WERI-Rb-1 (cell line): ENCODE results near the gene GNS.
A peak's percentile ranks its signal among the peaks of the same experiment; 100 is the strongest.
"Not testable (repeated sequence)": the region's sequence is repeated elsewhere in the genome, so short reads cannot be mapped to it uniquely, and the experiment has no call there.

ENCODE experiments used
- DNase-seq: peaks from one replicate; pipeline ENCODE4 v3.0.0-alpha.2; 2020
- H3K27ac ChIP-seq: fragments of 250-450 bp; sonication (Bioruptor Pico); 2 replicates; pipeline ENCODE4 v1.5.1; 2020; ENCODE audit warnings: mild to moderate bottlenecking, moderate library complexity
- H3K27me3 ChIP-seq: fragments of 250-450 bp; sonication (Bioruptor Pico); 2 replicates; pipeline ENCODE4 v1.5.1; 2021; ENCODE audit warnings: mild to moderate bottlenecking, low read depth, moderate library complexity; ENCODE audit not compliant: insufficient read depth, severe bottlenecking
- H3K36me3 ChIP-seq: fragments of 250-450 bp; sonication (Bioruptor Pico); 2 replicates; pipeline ENCODE4 v1.5.1; 2020; ENCODE audit warnings: mild to moderate bottlenecking, moderate library complexity
- H3K4me3 ChIP-seq: 2 replicates; pipeline ENCODE4 v1.5.1; 2011; ENCODE audit warnings: low read depth, mild to moderate bottlenecking, control low read depth, low read length
- H3K9me3 ChIP-seq: fragments of 250-450 bp; sonication (Bioruptor Pico); 2 replicates; pipeline ENCODE4 v1.5.1; 2021; ENCODE audit warnings: mild to moderate bottlenecking, moderate library complexity; ENCODE audit not compliant: severe bottlenecking
- TF ChIP-seq, protein P1 (sequence below): IDR thresholded peaks from 2 replicates; pipeline ENCODE4 v1.5.1; 2011; ENCODE audit warnings: low read depth, mild to moderate bottlenecking, control low read depth, inconsistent platforms, low read length

Gene GNS

DNA sequence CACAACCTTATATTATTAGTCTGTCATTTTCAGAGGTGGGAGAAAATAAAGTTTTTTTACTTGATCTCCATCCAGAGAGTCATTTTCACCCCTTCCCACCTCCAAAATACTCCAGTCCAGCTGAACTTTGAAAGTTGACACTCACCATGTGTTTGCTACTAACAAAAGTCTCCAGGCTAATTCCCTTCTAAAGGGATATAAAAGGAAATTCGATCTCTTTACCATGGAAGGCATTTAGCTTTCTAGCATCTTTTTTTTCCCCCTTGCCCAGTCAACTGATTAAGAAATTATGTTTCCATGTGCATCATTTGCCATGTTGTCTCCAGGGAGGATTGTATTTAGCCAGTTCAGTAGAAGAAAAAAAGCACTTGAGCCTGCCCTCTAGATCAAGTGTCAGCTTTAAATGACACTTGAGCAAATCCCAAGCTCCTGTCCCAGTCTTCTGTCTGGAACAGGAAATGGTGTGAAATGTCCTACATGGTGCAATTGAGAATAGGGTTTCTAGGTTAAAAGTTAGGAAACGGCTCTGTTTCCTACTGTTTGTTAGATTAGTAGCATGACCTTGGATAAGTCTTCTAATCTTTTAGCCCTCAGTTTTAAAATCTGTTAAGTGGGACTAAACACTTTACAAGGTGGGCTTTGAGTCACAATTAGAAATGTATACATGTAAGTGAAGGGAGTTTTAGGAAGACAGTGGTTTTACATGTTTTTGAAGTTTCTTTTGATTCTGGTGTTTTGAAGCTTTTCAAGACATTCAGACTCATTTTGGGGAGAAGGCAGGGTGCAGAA lies 67.2 kb downstream of the GNS start:
- peak overlapping the region; percentile 50 for H3K27ac ChIP-seq
- TF ChIP-seq, protein P1, sequence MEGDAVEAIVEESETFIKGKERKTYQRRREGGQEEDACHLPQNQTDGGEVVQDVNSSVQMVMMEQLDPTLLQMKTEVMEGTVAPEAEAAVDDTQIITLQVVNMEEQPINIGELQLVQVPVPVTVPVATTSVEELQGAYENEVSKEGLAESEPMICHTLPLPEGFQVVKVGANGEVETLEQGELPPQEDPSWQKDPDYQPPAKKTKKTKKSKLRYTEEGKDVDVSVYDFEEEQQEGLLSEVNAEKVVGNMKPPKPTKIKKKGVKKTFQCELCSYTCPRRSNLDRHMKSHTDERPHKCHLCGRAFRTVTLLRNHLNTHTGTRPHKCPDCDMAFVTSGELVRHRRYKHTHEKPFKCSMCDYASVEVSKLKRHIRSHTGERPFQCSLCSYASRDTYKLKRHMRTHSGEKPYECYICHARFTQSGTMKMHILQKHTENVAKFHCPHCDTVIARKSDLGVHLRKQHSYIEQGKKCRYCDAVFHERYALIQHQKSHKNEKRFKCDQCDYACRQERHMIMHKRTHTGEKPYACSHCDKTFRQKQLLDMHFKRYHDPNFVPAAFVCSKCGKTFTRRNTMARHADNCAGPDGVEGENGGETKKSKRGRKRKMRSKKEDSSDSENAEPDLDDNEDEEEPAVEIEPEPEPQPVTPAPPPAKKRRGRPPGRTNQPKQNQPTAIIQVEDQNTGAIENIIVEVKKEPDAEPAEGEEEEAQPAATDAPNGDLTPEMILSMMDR = no peak
- H3K27me3 ChIP-seq = no peaks in the 10 kb centered on the region
- no peak overlapping the region for H3K4me3 ChIP-seq
- peaks cover 5% of the 10 kb centered on the region; the same call in 1 of the 2 replicates for H3K36me3 ChIP-seq
- no peak for DNase-seq
- H3K9me3 ChIP-seq = no peaks in the 10 kb centered on the region

DNA sequence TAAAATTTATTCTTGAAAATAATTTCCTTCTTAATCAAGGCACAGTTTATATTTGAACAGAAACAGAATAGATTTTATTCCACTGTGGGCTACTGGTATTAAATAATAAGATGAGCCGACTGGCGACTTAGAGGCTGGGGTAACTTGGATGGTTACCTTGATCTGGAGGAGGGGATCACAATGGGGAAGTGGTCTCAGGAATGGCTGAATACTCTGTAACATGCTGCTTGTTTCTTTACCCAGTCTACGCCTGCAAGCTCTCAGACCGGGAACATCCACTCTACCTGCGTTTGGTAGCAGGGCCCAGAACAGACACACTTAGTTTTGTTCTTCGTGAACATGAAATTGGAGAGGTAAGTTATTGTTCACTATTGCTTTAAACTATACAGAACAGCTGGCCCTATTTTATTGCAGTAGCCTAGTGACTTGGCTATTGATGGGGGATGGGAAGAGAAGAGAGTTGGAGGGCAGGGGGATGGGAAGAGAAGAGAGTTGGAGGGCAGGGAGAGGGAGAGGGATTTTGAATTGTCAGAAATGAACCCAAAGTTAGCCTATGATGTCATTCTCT lies 67.9 kb downstream of the GNS start:
- no peaks in the 10 kb centered on the region for H3K9me3 ChIP-seq
- no peaks in the 10 kb centered on the region for H3K27me3 ChIP-seq
- DNase-seq = no peak
- H3K4me3 ChIP-seq = no peak overlapping the region
- peak overlapping the region; percentile 50 for H3K27ac ChIP-seq
- H3K36me3 ChIP-seq = peaks cover 8% of the 10 kb centered on the region; the same call in 1 of the 2 replicates
- TF ChIP-seq, protein P1 = no peak

DNA sequence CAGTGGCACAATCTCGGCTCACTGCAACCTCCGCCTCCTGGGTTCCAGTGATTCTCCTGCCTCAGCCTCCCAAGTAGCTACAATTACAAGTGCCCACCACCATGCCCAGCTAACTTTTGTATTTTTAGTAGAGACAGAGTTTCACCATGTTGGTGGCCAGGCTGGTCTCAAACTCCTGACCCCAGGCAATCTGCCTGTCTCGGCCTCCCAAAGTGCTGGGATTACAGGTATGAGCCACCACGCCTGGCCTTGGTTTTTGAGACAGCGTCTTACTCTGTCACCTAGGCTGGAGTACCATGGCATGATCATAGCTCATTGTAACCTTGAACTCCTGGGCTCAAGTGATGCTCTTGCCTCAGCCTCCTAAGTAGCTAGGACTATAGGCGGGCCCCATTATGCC lies 69.0 kb downstream of the GNS start:
- DNase-seq, H3K27me3 ChIP-seq, H3K36me3 ChIP-seq, H3K27ac ChIP-seq, H3K4me3 ChIP-seq, H3K9me3 ChIP-seq: not testable (repeated sequence)

DNA sequence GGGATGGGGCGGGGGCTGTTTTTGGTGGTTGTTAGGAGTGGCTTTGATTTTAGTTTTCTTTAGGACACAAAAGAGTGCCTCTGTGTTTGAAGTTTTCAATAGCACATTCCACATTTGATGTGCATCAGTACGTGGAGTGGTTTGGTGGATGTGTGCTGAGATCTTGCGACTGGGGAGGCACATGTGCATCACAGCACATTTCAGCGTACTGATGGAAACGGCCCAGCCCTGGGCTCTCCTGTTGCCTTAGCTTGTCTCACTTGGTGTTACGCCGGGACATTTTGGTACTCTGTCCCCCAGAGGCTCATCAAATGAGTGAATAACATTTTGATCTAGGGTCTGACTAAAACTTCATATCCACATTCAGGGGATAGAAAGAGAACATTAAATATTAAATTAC lies 70.5 kb downstream of the GNS start:
- H3K9me3 ChIP-seq = no peaks in the 10 kb centered on the region

DNA sequence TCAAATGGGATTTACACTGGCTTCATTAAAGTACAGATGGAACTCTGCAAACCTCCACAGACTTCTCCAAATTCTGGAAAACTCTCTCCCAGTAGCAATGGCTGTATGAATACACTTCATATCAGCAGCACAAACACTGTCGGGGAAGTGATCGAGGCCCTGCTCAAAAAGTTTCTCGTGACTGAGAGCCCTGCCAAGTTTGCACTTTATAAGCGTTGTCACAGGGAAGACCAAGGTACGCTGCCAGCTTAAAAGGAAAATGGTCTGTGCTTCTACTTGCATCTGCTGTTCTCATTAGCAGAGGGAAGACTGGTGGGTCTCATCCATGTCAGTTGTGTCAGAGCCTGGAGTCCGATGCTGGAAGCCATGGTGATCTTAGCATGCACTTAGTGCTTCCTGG lies 71.0 kb downstream of the GNS start:
- Histone ChIP-seq H3K4me3 (no peak overlapping the region), H3K36me3 (peaks cover 8% of the 10 kb centered on the region; the same call in 1 of the 2 replicates), H3K27ac (no peak overlapping the region), H3K9me3 (no peaks in the 10 kb centered on the region), H3K27me3 (no peaks in the 10 kb centered on the region)
- TF ChIP-seq, protein P1 = no peak
- no peak for DNase-seq

More for the DNA sequence above, 70.5 kb downstream of the GNS start:
- Histone ChIP-seq H3K36me3 (peaks cover 8% of the 10 kb centered on the region; the same call in 1 of the 2 replicates), H3K27me3 (no peaks in the 10 kb centered on the region), H3K4me3 (no peak overlapping the region), H3K27ac (no peak overlapping the region)
- TF ChIP-seq, protein P1 = no peak
- DNase-seq = no peak

DNA sequence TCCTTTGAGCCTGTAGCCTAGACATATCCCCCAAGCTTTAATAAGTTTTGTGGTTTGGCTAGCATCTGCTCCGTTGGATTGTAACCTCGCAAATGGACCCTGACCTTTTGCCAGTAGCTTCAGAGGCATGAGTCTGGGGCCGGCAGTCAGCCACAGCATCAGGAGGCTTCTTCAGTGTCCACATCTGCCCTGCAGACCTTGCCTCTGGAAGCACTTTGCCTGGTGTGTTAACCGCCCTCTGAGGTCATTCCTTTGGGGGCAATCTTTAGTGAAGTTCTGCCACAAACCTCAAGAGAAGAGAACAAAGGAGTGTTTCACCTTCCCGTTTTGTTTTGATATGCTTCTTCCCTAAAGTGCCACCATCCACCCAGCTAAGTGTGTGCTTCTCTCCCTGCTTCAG lies 71.4 kb downstream of the GNS start:
- TF ChIP-seq, protein P1 = no peak
- no peak overlapping the region for H3K4me3 ChIP-seq
- H3K27ac ChIP-seq = no peak overlapping the region
- no peak for DNase-seq
- H3K9me3 ChIP-seq = no peaks in the 10 kb centered on the region
- H3K36me3 ChIP-seq = peaks cover 8% of the 10 kb centered on the region; the same call in 1 of the 2 replicates
- H3K27me3 ChIP-seq = no peaks in the 10 kb centered on the region
